BJ (cell line): ENCODE measurements around the gene LAMA2. TPM values are rescaled to one million over a fixed set of nuclear protein-coding genes. Genes with fewer than 3 reads are reported as not detected.

Experiments
- CTCF ChIA-PET: fragments of 350-600 bp; formaldehyde crosslinking; extraction: SDS; loops from one replicate; lab custom pipeline; 2021; ENCODE audit warnings: antibody characterized with exemption, inconsistent platforms; lab: Yijun Ruan, JAX
- POLR2A ChIA-PET: fragments of 300-600 bp; sonication (Branson Sonifier 250); formaldehyde crosslinking; extraction: SDS; loops from one replicate; lab custom pipeline; 2021; ENCODE audit warnings: antibody characterized with exemption; lab: Charles Lee
- DNase-seq: peaks from one replicate; pipeline ENCODE4 v3.0.0-alpha.2; 2011; ENCODE audit warnings: low read depth
- H3K27me3 ChIP-seq: 2 replicates; pipeline ENCODE4 v1.6.0; 2011; ENCODE audit warnings: low read length; ENCODE audit not compliant: control insufficient read depth, insufficient read depth
- H3K36me3 ChIP-seq: 2 replicates; pipeline ENCODE4 v1.5.1; 2011; ENCODE audit warnings: low read length; ENCODE audit not compliant: control insufficient read depth, insufficient read depth
- H3K4me3 ChIP-seq: 2 replicates; pipeline ENCODE4 v1.5.1; 2011; ENCODE audit warnings: low read depth, mild to moderate bottlenecking, control low read depth, low read length
- polyA plus RNA-seq: library from polyadenylated mRNA; depleted of rRNA; stranded (reverse); fragments of >200 nt; gene quantifications from 2 replicates; pipeline ENCODE4 v1.2.3, GENCODE V29; 2011
- TF ChIP-seq, protein P1 (sequence below): IDR thresholded peaks from 2 replicates; pipeline ENCODE4 v1.5.1; 2011; ENCODE audit warnings: low read depth, mild to moderate bottlenecking, control low read depth, inconsistent platforms, low read length, moderate library complexity; ENCODE audit not compliant: insufficient read depth

Gene LAMA2
- polyA plus RNA-seq, 1 experiment = 50.0 TPM

DNA sequence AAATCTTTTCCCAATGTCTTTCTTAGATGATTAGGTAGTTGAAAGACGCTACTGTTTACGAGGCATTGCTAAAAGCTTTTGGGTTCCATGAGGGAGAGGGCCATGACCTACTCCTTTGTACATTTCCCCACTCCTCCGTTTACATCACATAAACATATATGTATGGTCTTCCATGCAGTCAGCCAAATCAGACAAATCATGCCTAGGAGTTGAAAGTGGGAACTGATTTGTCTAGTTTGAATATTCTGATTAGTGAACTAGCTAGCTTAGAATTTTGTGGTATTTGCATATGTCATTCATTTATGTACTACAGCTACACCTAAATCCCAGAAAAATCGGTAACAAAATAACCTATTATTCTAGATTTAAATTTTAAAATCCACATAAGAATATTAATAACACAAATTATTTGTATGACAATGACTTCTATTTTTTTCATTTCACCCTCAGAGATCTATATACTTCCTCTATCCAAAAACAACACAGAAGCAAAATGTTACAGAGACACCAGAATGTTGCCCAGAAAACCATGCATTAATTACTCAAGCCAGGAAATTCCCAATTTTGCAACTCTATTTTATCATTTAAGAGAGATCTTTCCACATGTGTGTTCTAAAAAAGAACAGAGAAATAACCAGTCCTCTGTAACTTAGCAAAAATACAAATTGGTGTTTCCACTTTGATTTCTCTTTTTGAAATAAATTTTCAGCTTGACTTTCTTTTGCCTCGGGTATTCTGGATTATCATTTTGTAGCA, 231.9 kb downstream of the LAMA2 start:
- Histone ChIP-seq H3K36me3 (no peaks in the 10 kb centered on the region), H3K27me3 (no peaks in the 10 kb centered on the region), H3K4me3 (no peak overlapping the region)
- DNase-seq = no peak
- CTCF ChIA-PET = interaction anchor here (1.2 kb wide), 1 partner anchor 9 kb away, joined by 3 read pairs; no protein-coding TSS in a partner anchor
- TF ChIP-seq, protein P1, sequence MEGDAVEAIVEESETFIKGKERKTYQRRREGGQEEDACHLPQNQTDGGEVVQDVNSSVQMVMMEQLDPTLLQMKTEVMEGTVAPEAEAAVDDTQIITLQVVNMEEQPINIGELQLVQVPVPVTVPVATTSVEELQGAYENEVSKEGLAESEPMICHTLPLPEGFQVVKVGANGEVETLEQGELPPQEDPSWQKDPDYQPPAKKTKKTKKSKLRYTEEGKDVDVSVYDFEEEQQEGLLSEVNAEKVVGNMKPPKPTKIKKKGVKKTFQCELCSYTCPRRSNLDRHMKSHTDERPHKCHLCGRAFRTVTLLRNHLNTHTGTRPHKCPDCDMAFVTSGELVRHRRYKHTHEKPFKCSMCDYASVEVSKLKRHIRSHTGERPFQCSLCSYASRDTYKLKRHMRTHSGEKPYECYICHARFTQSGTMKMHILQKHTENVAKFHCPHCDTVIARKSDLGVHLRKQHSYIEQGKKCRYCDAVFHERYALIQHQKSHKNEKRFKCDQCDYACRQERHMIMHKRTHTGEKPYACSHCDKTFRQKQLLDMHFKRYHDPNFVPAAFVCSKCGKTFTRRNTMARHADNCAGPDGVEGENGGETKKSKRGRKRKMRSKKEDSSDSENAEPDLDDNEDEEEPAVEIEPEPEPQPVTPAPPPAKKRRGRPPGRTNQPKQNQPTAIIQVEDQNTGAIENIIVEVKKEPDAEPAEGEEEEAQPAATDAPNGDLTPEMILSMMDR = no peak
- POLR2A ChIA-PET = no interaction called here

DNA sequence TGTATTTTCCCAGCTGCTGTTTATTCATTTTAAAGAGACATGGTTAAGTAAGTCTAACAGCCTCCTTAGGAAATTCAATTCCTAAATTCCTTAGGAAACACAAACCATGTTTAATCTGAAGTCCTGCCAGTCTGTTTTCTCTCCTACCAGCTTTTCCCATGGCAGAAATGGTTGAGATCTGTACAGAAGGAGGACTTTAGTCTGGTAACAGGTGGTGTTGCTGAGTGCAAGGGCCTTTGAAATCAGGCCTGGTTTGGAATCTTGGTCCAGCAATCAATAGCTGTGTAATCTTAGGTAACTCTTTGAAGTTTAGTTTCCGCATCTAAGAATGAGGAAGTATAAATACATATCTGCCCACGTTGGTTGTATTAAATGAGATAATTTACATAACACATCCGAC, 232.5 kb downstream of the LAMA2 start:
- DNase-seq = no peak
- ChIA-PET CTCF (interaction anchor here (1.1 kb wide), 1 partner anchor 10 kb away, joined by 4 read pairs; no protein-coding TSS in a partner anchor), POLR2A (no interaction called here)
- Histone ChIP-seq H3K4me3 (no peak overlapping the region), H3K36me3 (no peaks in the 10 kb centered on the region), H3K27me3 (no peaks in the 10 kb centered on the region)
- TF ChIP-seq, protein P1 = no peak

DNA sequence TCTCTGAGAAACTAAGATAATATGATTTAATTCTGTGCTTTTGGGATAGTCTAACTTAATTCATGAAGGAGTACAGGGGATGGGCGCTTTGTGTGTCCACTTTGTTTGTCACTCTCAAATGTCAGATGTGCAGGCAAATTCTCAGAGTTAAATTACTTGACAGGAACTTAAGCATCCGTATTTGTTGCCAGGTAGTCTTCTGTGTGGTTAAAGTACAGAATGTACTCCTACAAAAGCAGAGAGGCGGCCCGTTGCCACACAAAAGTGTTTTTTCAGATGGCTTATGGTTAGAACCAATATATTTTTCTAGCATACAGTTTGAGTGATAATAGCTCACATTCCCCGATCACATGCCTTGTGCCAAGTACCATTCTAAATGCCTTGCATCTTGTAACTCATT, 234.4 kb downstream of the LAMA2 start:
- no peak for DNase-seq
- POLR2A ChIA-PET = no interaction called here
- CTCF ChIA-PET = no interaction called here

DNA sequence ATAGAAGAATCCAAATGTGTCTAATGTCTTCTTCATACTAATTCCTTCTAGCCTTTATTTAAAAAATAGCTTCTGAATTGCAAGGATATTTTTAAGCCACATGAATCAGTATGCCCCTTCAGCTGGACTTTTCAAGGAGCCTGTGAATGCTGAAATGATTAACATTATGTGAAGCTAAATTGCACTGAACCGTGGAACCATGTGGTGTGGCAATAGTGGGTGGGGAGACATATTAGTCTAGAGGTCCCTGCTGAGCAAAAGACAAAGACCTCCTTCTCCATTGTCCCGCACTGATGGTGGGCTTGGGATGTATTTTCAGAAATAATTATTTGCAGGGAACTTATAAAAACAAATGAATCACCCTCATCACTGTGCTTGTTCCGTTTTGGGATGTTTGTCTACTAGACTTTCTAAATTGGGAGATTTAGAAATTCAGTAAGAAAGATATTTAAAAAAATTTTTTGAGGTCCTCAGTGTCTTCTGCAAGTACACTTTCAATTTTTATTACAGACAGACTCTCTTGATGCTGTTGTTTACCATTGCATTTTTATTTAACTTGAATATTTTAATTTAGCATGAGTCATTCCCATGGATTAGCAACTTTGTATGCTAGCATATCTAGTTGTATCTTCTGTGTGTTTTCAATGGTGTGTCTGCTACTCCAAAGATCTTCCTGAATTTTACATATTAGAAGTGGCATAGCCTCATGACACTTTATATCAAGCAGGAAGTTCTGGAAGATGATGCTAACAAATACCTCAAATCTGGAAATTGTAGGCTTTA, 238.1 kb downstream of the LAMA2 start:
- H3K4me3 ChIP-seq = no peak overlapping the region
- H3K36me3 ChIP-seq = no peaks in the 10 kb centered on the region
- H3K27me3 ChIP-seq = no peaks in the 10 kb centered on the region
- POLR2A ChIA-PET = no interaction called here
- CTCF ChIA-PET = interaction anchor here (1.0 kb wide), 1 partner anchor 9 kb away, joined by 3 read pairs; no protein-coding TSS in a partner anchor
- DNase-seq = no peak
- TF ChIP-seq, protein P1 = no peak

More for the DNA sequence above, 234.4 kb downstream of the LAMA2 start:
- no peaks in the 10 kb centered on the region for H3K36me3 ChIP-seq
- TF ChIP-seq, protein P1 = no peak
- no peak overlapping the region for H3K4me3 ChIP-seq
- no peaks in the 10 kb centered on the region for H3K27me3 ChIP-seq

DNA sequence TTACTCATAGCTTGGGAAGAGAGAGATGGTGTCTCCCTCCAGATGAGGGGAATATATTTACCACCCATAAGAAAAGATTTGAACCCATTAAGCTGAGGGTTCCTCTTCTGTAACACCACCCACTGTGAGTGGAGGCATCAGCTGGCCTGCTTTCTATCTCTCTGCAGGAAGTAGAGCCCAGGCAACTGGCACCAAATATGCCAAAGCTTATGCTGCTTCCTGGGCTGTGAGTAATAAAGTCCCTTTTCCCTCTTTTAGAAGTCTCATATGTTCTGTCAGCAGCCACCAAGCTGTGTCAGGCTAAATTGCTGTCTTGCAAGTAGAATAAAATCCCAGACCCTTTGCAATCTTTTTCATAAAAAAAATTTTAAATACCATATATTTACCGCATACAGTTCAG, 241.4 kb downstream of the LAMA2 start:
- POLR2A ChIA-PET = interaction anchor here (0.7 kb wide), 1 partner anchor 10 kb away, joined by 3 read pairs; no protein-coding TSS in a partner anchor
- CTCF ChIA-PET = interaction anchor here (1.1 to 1.5 kb wide), 2 partner anchors 10 to 317 kb away, joined by 3 to 4 read pairs; no protein-coding TSS in a partner anchor
- TF ChIP-seq, protein P1 = no peak
- no peak for DNase-seq
- no peaks in the 10 kb centered on the region for H3K27me3 ChIP-seq
- no peak overlapping the region for H3K4me3 ChIP-seq
- no peaks in the 10 kb centered on the region for H3K36me3 ChIP-seq
